Adrenal gland (tissue), 12 donors: Measurements from ENCODE around the gene AKAP7. TPM values are rescaled to one million over a fixed set of nuclear protein-coding genes. Genes with fewer than 3 reads are reported as not detected.

Experiments
- DNase-seq, 7 donors: peaks; one replicate each; pipeline ENCODE4 v3.0.0-alpha.2; 2019 to 2020
- H3K27ac ChIP-seq, 5 donors: fragments of 200-600 bp; sonication (generic) in 4 of 5; 1 replicate in 3 of 5; 2 replicates in 2 of 5; pipeline versions ENCODE4 v1.5.1 to v1.8.0; 2016 to 2020; ENCODE audit warnings: mild to moderate bottlenecking in 1 of 5
- H3K27me3 ChIP-seq: fragments of 200-600 bp; 2 replicates; pipeline ENCODE4 v1.8.0; 2021
- H3K36me3 ChIP-seq, 2 donors: fragments of 200-600 bp; replicated peaks in 1 of 2; 1 replicate in 1 of 2; 2 replicates in 1 of 2; pipeline versions ENCODE4 v1.5.1 to v1.8.0; 2018 to 2022
- H3K4me1 ChIP-seq, 2 donors: fragments of 200-600 bp; replicated peaks in 1 of 2; 1 replicate in 1 of 2; 2 replicates in 1 of 2; pipeline versions ENCODE4 v1.5.1 to v1.8.0; 2018 to 2021
- H3K4me3 ChIP-seq, 4 donors: fragments of 200-600 bp; sonication (generic) in 3 of 4; one replicate each; pipeline ENCODE4 v1.5.1; 2016 to 2018
- H3K9me3 ChIP-seq, 3 donors: fragments of 200-600 bp; sonication (generic) in 1 of 3; replicated peaks in 1 of 3; 1 replicate in 2 of 3; 2 replicates in 1 of 3; pipeline versions ENCODE4 v1.5.1 to v1.8.0; 2016 to 2021
- POLR2A ChIP-seq, 2 donors: fragments of 450-650 bp; IDR thresholded peaks; one replicate each; pipeline ENCODE4 v1.6.1; 2017; ENCODE audit warnings: antibody characterized with exemption in 2 of 2, mild to moderate bottlenecking in 2 of 2, moderate library complexity in 1 of 2
- WGBS, 4 donors: extraction: QIAGEN DNeasy Blood & Tissue Kit in 2 of 4; methylation state at CpG; one replicate each; pipeline versions ENCODE4 v1.1.5 to v1.1.7; 2013 to 2017; 5-methylcytosine and 5-hydroxymethylcytosine counted together
- intact Hi-C, 2 donors: fragments of 100-400 bp; cut with DNase I; formaldehyde crosslinking; loops; one replicate each; pipeline versions ENCODE4 v1.14.1 to v1.15.0; 2022 to 2023
- polyA plus RNA-seq, 3 donors: library from polyadenylated mRNA; stranded (reverse); fragments of 200-250 nt in 2 of 3; fragments of 350-450 nt in 1 of 3; fragmentation: Illumina TruSeq in 1 of 3; extraction: RNeasy Lipid Tissue Mini Kit (QIAGEN cat#74804) in 1 of 3; gene quantifications; one replicate each; pipeline ENCODE4 v1.2.3, GENCODE V29; 2013 to 2014
- total RNA-seq, 9 donors: library from RNA; depleted of rRNA in 4 of 9; stranded (reverse); fragments of >200 nt in 4 of 9; fragments of 120-200 nt in 1 of 9; fragmentation: NEBNext Ultra II Directional in 1 of 9; extraction: Animal tissue kit (Norgen Biotek cat#: 25700) in 1 of 9; gene quantifications; one replicate each; pipeline versions ENCODE4 v1.1.0 to v1.2.4, GENCODE V29; 2013 to 2023
- TF ChIP-seq, protein P1 (sequence below), 6 experiments: fragments of 450-650 bp in 4 of 6; fragments of 200-600 bp in 2 of 6; sonication (generic) in 1 of 6; IDR thresholded peaks; 1 replicate in 5 of 6; 2 replicates in 1 of 6; pipeline versions ENCODE4 v1.5.1 to v1.8.0; 2016 to 2021; ENCODE audit warnings: antibody characterized with exemption in 6 of 6, mild to moderate bottlenecking in 2 of 6, moderate library complexity in 1 of 6
- donor health status: healthy with polysubstance abuse.
- donor health status: Bipolar disorder and iron deficiency.
- donor health status: DM: yes; HTN: yes; CAD: no.
- donor health status: DM: no; HTN: no; CAD: no.
- donor health status: DM: no; HTN: no; CAD: no.
- donor health status: DM: yes; HTN: yes; CAD: no.

The AKAP7 gene
- total and polyA plus RNA-seq, 12 donors, result 36.2 to 165 (median 62.2) TPM

DNA sequence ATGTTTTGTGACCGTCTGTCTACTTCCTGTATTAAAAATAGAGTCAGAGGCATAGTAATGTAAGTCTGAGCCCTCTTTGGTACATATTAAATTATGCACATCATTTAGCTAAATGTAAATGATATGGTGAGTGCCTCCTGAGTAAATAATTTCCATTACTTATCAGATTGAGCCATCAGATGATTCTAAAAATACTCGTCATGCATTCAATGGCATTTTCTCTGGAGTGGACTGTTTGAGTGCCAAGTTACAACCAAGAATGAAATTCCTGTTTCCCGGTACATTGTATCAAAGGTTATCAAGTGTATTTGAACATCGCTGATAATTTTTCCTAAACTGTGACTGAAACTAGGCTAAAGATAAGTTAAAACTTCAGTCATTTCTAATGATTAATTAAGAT, 81.0 kb downstream of the AKAP7 start:
- peak overlapping the region in 1 of 4 donors; percentile 30 for H3K4me3 ChIP-seq
- TF ChIP-seq, protein P1, sequence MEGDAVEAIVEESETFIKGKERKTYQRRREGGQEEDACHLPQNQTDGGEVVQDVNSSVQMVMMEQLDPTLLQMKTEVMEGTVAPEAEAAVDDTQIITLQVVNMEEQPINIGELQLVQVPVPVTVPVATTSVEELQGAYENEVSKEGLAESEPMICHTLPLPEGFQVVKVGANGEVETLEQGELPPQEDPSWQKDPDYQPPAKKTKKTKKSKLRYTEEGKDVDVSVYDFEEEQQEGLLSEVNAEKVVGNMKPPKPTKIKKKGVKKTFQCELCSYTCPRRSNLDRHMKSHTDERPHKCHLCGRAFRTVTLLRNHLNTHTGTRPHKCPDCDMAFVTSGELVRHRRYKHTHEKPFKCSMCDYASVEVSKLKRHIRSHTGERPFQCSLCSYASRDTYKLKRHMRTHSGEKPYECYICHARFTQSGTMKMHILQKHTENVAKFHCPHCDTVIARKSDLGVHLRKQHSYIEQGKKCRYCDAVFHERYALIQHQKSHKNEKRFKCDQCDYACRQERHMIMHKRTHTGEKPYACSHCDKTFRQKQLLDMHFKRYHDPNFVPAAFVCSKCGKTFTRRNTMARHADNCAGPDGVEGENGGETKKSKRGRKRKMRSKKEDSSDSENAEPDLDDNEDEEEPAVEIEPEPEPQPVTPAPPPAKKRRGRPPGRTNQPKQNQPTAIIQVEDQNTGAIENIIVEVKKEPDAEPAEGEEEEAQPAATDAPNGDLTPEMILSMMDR (IDR thresholded peaks at IDR 0.05), result no peak
- TF ChIP-seq POLR2A (IDR thresholded peaks at IDR 0.05), result no peak

DNA sequence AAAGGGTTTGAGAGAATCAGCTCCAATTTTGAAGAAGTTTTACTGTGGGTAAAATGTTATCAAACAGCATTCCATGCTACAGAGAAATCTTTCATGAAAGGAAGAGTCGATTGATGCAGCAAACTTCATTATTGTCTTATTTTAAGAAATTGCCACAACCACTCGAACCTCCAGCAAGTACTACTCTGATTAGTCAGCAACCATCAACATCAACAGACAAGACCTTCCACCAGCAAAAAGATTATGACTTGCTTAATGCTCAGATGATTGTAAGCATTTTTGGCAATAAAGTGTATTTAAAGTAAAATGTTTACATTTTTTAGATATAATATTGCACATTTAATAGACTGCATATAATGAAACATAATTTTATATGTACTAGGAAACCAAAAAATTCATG, 87.5 kb downstream of the AKAP7 start:
- no peaks in the 10 kb centered on the region for H3K27me3 ChIP-seq
- no peaks in the 10 kb centered on the region for H3K4me1 ChIP-seq
- H3K9me3 ChIP-seq, result peaks cover 0 to 4% (median 0%) of the 10 kb centered on the region in 3 donors
- 92 to 100% (median 94%) methylated on average over 2 of the region's 2 CpGs for WGBS, 4 donors
- no peak overlapping the region for H3K4me3 ChIP-seq
- no peaks in the 10 kb centered on the region for H3K36me3 ChIP-seq
- TF ChIP-seq, protein P1 (IDR thresholded peaks at IDR 0.05), result no peak
- no peak for TF ChIP-seq POLR2A (IDR thresholded peaks at IDR 0.05)
- H3K27ac ChIP-seq, result no peak overlapping the region
- intact Hi-C loops, result no loop called here
- DNase-seq, result no peak

More for the DNA sequence above, 81.0 kb downstream of the AKAP7 start:
- peak overlapping the region in 4 of 5 donors; percentile 46 to 76 (median 64) for H3K27ac ChIP-seq
- no peaks in the 10 kb centered on the region for H3K36me3 ChIP-seq
- 17 to 25% (median 20%) methylated on average over 4 of the region's 4 CpGs for WGBS, 4 donors
- intact Hi-C loops, result no loop called here
- no peaks in the 10 kb centered on the region for H3K27me3 ChIP-seq
- H3K9me3 ChIP-seq, result peaks cover 0 to 4% (median 0%) of the 10 kb centered on the region in 3 donors
- H3K4me1 ChIP-seq, result peaks cover 16 to 49% of the 10 kb centered on the region in 2 donors
- DNase-seq, result peak in 1 of 7 donors; percentile 27

DNA sequence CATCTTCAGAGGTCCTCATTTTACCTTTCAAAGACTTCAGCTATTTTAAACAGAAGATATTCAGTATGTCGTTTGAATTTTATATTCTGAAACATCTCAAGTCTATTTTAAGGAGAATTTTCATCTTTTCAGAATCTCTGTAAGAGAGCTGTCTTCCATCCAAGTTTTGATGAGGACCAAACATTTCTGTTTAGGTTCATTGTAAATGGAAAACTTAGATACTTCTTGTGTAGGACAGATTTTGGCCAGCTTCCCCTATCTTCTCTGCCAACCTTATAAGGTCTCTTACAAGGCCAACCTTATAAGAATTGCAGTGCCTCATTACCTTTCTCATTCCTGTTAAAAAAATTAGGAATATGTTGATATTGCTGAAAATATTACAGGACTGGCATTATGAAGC, 88.1 kb downstream of the AKAP7 start:
- TF ChIP-seq POLR2A (IDR thresholded peaks at IDR 0.05), result no peak
- TF ChIP-seq, protein P1 (IDR thresholded peaks at IDR 0.05), result no peak
- Histone ChIP-seq H3K27me3 (no peaks in the 10 kb centered on the region), H3K4me1 (no peaks in the 10 kb centered on the region), H3K4me3 (no peak overlapping the region), H3K36me3 (no peaks in the 10 kb centered on the region), H3K27ac (no peak overlapping the region), H3K9me3 (peaks cover 0 to 4% (median 0%) of the 10 kb centered on the region in 3 donors)
- intact Hi-C loops, result no loop called here
- DNase-seq, result no peak
- WGBS, 4 donors, result 87 to 95% (median 90%) methylated on average over 1 of the region's 1 CpG

DNA sequence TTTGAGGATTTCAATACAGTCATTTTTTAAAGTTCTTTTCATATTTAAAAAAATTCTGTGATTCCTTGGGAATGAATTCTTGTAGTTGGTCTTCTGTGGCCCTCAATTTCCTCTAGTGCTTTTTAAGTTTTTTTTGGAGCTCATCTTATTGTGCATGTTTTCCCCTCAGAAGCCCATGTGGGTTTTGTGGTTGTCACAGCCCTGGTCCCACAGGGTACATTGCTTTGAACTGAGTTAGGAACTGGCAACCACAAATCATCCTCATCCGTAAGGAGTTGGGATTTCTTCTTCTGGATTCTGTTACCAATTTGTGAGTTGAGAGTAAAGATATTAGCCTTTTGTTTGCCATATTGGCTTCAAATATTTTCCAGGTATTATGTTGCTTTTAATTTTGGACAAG, 89.9 kb downstream of the AKAP7 start:
- no peak for TF ChIP-seq POLR2A (IDR thresholded peaks at IDR 0.05)
- TF ChIP-seq, protein P1 (IDR thresholded peaks at IDR 0.05), result no peak
- whole genome bisulfite sequencing, 4 donors, result 86 to 100% (median 93%) methylated on average over 1 of the region's 1 CpG
- H3K27ac ChIP-seq, result no peak overlapping the region

More for the DNA sequence above, 89.9 kb downstream of the AKAP7 start:
- no peak for DNase-seq
- intact Hi-C loops, result no loop called here
- H3K36me3 ChIP-seq, result no peaks in the 10 kb centered on the region
- H3K27me3 ChIP-seq, result no peaks in the 10 kb centered on the region
- peaks cover 0 to 4% (median 0%) of the 10 kb centered on the region in 3 donors for H3K9me3 ChIP-seq
- H3K4me3 ChIP-seq, result no peak overlapping the region
- H3K4me1 ChIP-seq, result no peaks in the 10 kb centered on the region
